ENCODE data around the gene SDHD. TPM values are rescaled to one million over a fixed set of nuclear protein-coding genes. Genes with fewer than 3 reads are reported as not detected.

The SDHD gene
- polyA plus RNA-seq, 1 of the 3 experiments (the other 2 are of a cell fraction), result 169 TPM

GRCh38 chr11:112114460-112114859, 27.8 kb downstream of the SDHD start:
- H4K20me1 ChIP-seq (ENCODE audit: insufficient read depth), result no peaks in the 10 kb centered on the region
- no peak for DNase-seq
- ChIA-PET CTCF (interaction anchor here (0.8 to 7.0 kb wide), 27 partner anchors 7 to 447 kb away, joined by 3 to 76 read pairs (median 5); partner anchors contain the start of genes BCO2, SDHD, TEX12 and TIMM8B), POLR2A (no interaction called here)
- H3K4me3 ChIP-seq (ENCODE audit: low read depth in 2 of 2, low read length in 1 of 2), result no peak overlapping the region
- no peak overlapping the region for H3K4me2 ChIP-seq
- WGBS (ENCODE audit: low lambda C conversion rate), result 69% methylated on average over 2 of the region's 2 CpGs
- TF ChIP-seq GABPA (IDR thresholded peaks at IDR 0.05; ENCODE audit: low read depth) (no peak), RCOR1 (IDR thresholded peaks at IDR 0.05; ENCODE audit: low read length) (no peak), TAF1 (IDR thresholded peaks at IDR 0.05; ENCODE audit: borderline replicate concordance, low read depth, low read length) (no peak), FOXM1 (IDR thresholded peaks at IDR 0.05; ENCODE audit: low read depth) (no peak), RXRA (IDR thresholded peaks at IDR 0.05; ENCODE audit: borderline replicate concordance, low read depth) (no peak), SMC3 (IDR thresholded peaks at IDR 0.05; ENCODE audit: low read depth, low read length) (no peak), YY1 (IDR thresholded peaks at IDR 0.05; ENCODE audit: low read depth) (no peak), POLR2AphosphoS5 (IDR thresholded peaks at IDR 0.05; ENCODE audit: low read depth, low read length) (no peak), MXI1 (IDR thresholded peaks at IDR 0.05; ENCODE audit: low read depth, low read length) (no peak), NRF1 (IDR thresholded peaks at IDR 0.05; ENCODE audit: low read depth, low read length) (no peak), MAX (IDR thresholded peaks at IDR 0.05; ENCODE audit: low read depth) (no peak)
- peaks cover 0 to 7% of the 10 kb centered on the region in 2 experiments; a peak in 1 of 4 replicates for H3K4me1 ChIP-seq (ENCODE audit: control insufficient read depth in 1 of 2, insufficient read depth in 2 of 2, low read depth in 1 of 2, low read length in 1 of 2)
- no peaks in the 10 kb centered on the region for H3K9me3 ChIP-seq
- H3K79me2 ChIP-seq (ENCODE audit: insufficient read depth), result no peaks in the 10 kb centered on the region
- no peak overlapping the region for H3K9ac ChIP-seq
- no peak overlapping the region for H2AFZ ChIP-seq (ENCODE audit: low read depth)
- H3K27ac ChIP-seq (ENCODE audit: low read depth in 2 of 2, low read length in 1 of 2), result no peak overlapping the region
- H3F3A ChIP-seq (replicated peaks; ENCODE audit: insufficient read depth), result peaks cover 12% of the 10 kb centered on the region
- no peaks in the 10 kb centered on the region for H3K36me3 ChIP-seq (replicated peaks in 1 of 2; ENCODE audit: control insufficient read depth in 1 of 2, insufficient read depth in 2 of 2, low read length in 1 of 2)
- no peaks in the 10 kb centered on the region for H3K27me3 ChIP-seq (ENCODE audit: insufficient read depth)
- no peaks in the 10 kb centered on the region for H3K9me2 ChIP-seq

- Histone ChIP-seq H3K9me3 (no peaks in the 10 kb centered on the region), H3K4me2 (no peak overlapping the region), H3K36me3 (replicated peaks in 1 of 2; ENCODE audit: control insufficient read depth in 1 of 2, insufficient read depth in 2 of 2, low read length in 1 of 2) (no peaks in the 10 kb centered on the region), H3F3A (replicated peaks; ENCODE audit: insufficient read depth) (peaks cover 20% of the 10 kb centered on the region), H3K4me3 (ENCODE audit: low read depth in 2 of 2, low read length in 1 of 2) (no peak overlapping the region), H3K9ac (no peak overlapping the region), H3K9me2 (no peaks in the 10 kb centered on the region), H3K79me2 (ENCODE audit: insufficient read depth) (no peaks in the 10 kb centered on the region), H2AFZ (ENCODE audit: low read depth) (no peak overlapping the region), H3K27ac (ENCODE audit: low read depth in 2 of 2, low read length in 1 of 2) (no peak overlapping the region), H3K27me3 (ENCODE audit: insufficient read depth) (no peaks in the 10 kb centered on the region), H4K20me1 (ENCODE audit: insufficient read depth) (no peaks in the 10 kb centered on the region), H3K4me1 (ENCODE audit: control insufficient read depth in 1 of 2, insufficient read depth in 2 of 2, low read depth in 1 of 2, low read length in 1 of 2) (peaks cover 0 to 15% of the 10 kb centered on the region in 2 experiments; a peak in 1 of 4 replicates)
- ChIA-PET POLR2A (no interaction called here), CTCF (interaction anchor here (1.2 to 7.0 kb wide), 6 partner anchors 11 to 166 kb away, joined by 3 to 76 read pairs (median 14); partner anchors contain the start of gene BCO2)
- 85% methylated on average over 5 of the region's 5 CpGs for WGBS (ENCODE audit: low lambda C conversion rate)
- TF ChIP-seq RFX5 (IDR thresholded peaks at IDR 0.05; ENCODE audit: low read length) (no peak), JUND (IDR thresholded peaks at IDR 0.05) (no peak), CHD2 (IDR thresholded peaks at IDR 0.05; ENCODE audit: low read length, partially characterized antibody) (no peak), FOXJ3 (CRISPR knock-in tag; IDR thresholded peaks at IDR 0.05) (no peak), MEF2A (IDR thresholded peaks at IDR 0.05; ENCODE audit: borderline replicate concordance, low read depth) (no peak), EZH2phosphoT487 (IDR thresholded peaks at IDR 0.05; ENCODE audit: borderline replicate concordance, low read depth) (no peak), CTCF (IDR thresholded peaks at IDR 0.05) (no peak), NRF1 (IDR thresholded peaks at IDR 0.05; ENCODE audit: low read depth, low read length) (no peak), YY1 (IDR thresholded peaks at IDR 0.05; ENCODE audit: low read depth) (no peak)
- no peak for DNase-seq
These were observed 28.7 kb downstream of the SDHD start for GRCh38 chr11:112115386-112115785.
